Mesenchymal stem cell (in vitro differentiated cells and primary cell): ENCODE measurements around the gene DNAJC8.

Source experiments
- DNase-seq: peaks from one replicate; pipeline ENCODE4 v3.0.0-alpha.2; 2013
- H2AFZ ChIP-seq: one replicate; pipeline ENCODE4 v1.6.1; 2013; ENCODE audit warnings: low read depth, mild to moderate bottlenecking, control low read depth, inconsistent platforms, low read length, moderate library complexity
- H2AK5ac ChIP-seq: 2 replicates; pipeline ENCODE4 v1.6.1; 2013; ENCODE audit warnings: low read length, moderate library complexity, mild to moderate bottlenecking, inconsistent platforms; ENCODE audit not compliant: severe bottlenecking
- H2BK120ac ChIP-seq: one replicate; pipeline ENCODE4 v1.6.1; 2013; ENCODE audit warnings: low read depth, mild to moderate bottlenecking, inconsistent platforms, low read length, moderate library complexity
- H2BK12ac ChIP-seq, 2 experiments: one replicate each; pipeline ENCODE4 v1.6.1; 2013; ENCODE audit warnings: inconsistent platforms in 2 of 2, low read length in 2 of 2, mild to moderate bottlenecking in 2 of 2, moderate library complexity in 2 of 2, control low read depth in 1 of 2
- H2BK15ac ChIP-seq: one replicate; pipeline ENCODE4 v1.6.1; 2013; ENCODE audit warnings: mild to moderate bottlenecking, low read depth, inconsistent platforms; ENCODE audit not compliant: poor library complexity, severe bottlenecking
- H2BK5ac ChIP-seq: 2 replicates; pipeline ENCODE4 v1.6.1; 2013; ENCODE audit warnings: low read depth, mild to moderate bottlenecking, low read length, control low read depth, inconsistent platforms; ENCODE audit not compliant: poor library complexity, severe bottlenecking
- H3K14ac ChIP-seq, 2 experiments: one replicate each; pipeline ENCODE4 v1.6.1; 2013; ENCODE audit warnings: inconsistent platforms in 2 of 2, low read length in 2 of 2, control low read depth in 1 of 2, mild to moderate bottlenecking in 1 of 2, moderate library complexity in 1 of 2
- H3K18ac ChIP-seq, 2 experiments: one replicate each; pipeline ENCODE4 v1.6.1; 2013; ENCODE audit warnings: inconsistent platforms in 2 of 2, low read length in 2 of 2, control low read depth in 1 of 2, low read depth in 1 of 2, mild to moderate bottlenecking in 1 of 2
- H3K23ac ChIP-seq, 2 experiments: one replicate each; pipeline ENCODE4 v1.6.1; 2013; ENCODE audit warnings: inconsistent platforms in 2 of 2, low read length in 2 of 2, mild to moderate bottlenecking in 2 of 2, moderate library complexity in 2 of 2, control low read depth in 1 of 2
- H3K27ac ChIP-seq: 2 replicates; pipeline ENCODE4 v1.5.1; 2013; ENCODE audit warnings: mild to moderate bottlenecking, moderate library complexity, low read length, control low read depth, inconsistent platforms; ENCODE audit not compliant: poor library complexity, severe bottlenecking
- H3K27me3 ChIP-seq, 2 experiments: 2 replicates each; pipeline versions ENCODE4 v1.6.1 to v1.7.0; 2013; ENCODE audit warnings: low read length in 2 of 2, mild to moderate bottlenecking in 2 of 2, moderate library complexity in 2 of 2, control low read depth in 1 of 2, inconsistent platforms in 1 of 2; ENCODE audit not compliant: control insufficient read depth in 1 of 2, insufficient read depth in 1 of 2
- H3K36me3 ChIP-seq, 2 experiments: 2 replicates each; pipeline versions ENCODE4 v1.6.1 to v1.7.0; 2013; ENCODE audit warnings: low read length in 2 of 2, control low read depth in 1 of 2, inconsistent platforms in 1 of 2, low read depth in 1 of 2, mild to moderate bottlenecking in 1 of 2; ENCODE audit not compliant: insufficient read depth in 2 of 2, control insufficient read depth in 1 of 2
- H3K4ac ChIP-seq, 2 experiments: one replicate each; pipeline ENCODE4 v1.6.1; 2013; ENCODE audit warnings: inconsistent platforms in 2 of 2, low read length in 2 of 2, mild to moderate bottlenecking in 2 of 2, moderate library complexity in 2 of 2, control low read depth in 1 of 2, low read depth in 1 of 2
- H3K4me1 ChIP-seq: 2 replicates; pipeline ENCODE4 v1.6.1; 2013; ENCODE audit warnings: low read depth, low read length, control low read depth; ENCODE audit not compliant: control insufficient read depth, insufficient read depth
- H3K4me2 ChIP-seq: 2 replicates; pipeline ENCODE4 v1.6.1; 2013; ENCODE audit warnings: low read length, mild to moderate bottlenecking, inconsistent platforms; ENCODE audit not compliant: poor library complexity, severe bottlenecking
- H3K4me3 ChIP-seq, 2 experiments: 2 replicates each; pipeline versions ENCODE4 v1.5.1 to v1.7.0; 2013; ENCODE audit warnings: low read length in 2 of 2, mild to moderate bottlenecking in 2 of 2, control low read depth in 1 of 2, low read depth in 1 of 2; ENCODE audit not compliant: insufficient read depth in 1 of 2
- H3K79me1 ChIP-seq: replicated peaks from 2 replicates; pipeline ENCODE4 v1.6.1; 2013; ENCODE audit warnings: mild to moderate bottlenecking, control low read depth, low read length, inconsistent platforms; ENCODE audit not compliant: poor library complexity, severe bottlenecking
- H3K9ac ChIP-seq: 2 replicates; pipeline ENCODE4 v1.7.0; 2013; ENCODE audit warnings: mild to moderate bottlenecking, low read length, moderate library complexity
- H3K9me3 ChIP-seq: 2 replicates; pipeline ENCODE4 v1.7.0; 2013; ENCODE audit warnings: mild to moderate bottlenecking, low read length; ENCODE audit not compliant: control insufficient read depth
- H4K8ac ChIP-seq: one replicate; pipeline ENCODE4 v1.6.1; 2013; ENCODE audit warnings: inconsistent platforms, mild to moderate bottlenecking, low read length, moderate library complexity
- H4K91ac ChIP-seq: one replicate; pipeline ENCODE4 v1.6.1; 2013; ENCODE audit warnings: mild to moderate bottlenecking, low read length, inconsistent platforms
- WGBS: methylation state at CpG from one replicate; pipeline ENCODE4 v1.1.7; 2013; ENCODE audit warnings: mixed read lengths; 5-methylcytosine and 5-hydroxymethylcytosine counted together

The DNAJC8 gene

GRCh38 chr1:28213315-28213714 is 19.5 kb downstream of the DNAJC8 start:
- WGBS, result 0% methylated on average over 1 of the region's 2 CpGs
- no peaks in the 10 kb centered on the region for H3K27me3 ChIP-seq
- H2BK15ac ChIP-seq, result no peak overlapping the region
- H3K27ac ChIP-seq, result no peak overlapping the region
- peak overlapping the region; percentile 44 for H3K9ac ChIP-seq
- peaks cover 1% of the 10 kb centered on the region for H3K4me1 ChIP-seq
- no peak overlapping the region for H3K4ac ChIP-seq
- no peak for DNase-seq
- no peak overlapping the region for H2BK12ac ChIP-seq
- H3K14ac ChIP-seq, result no peak overlapping the region
- H3K79me1 ChIP-seq, result peaks cover 17% of the 10 kb centered on the region
- H3K9me3 ChIP-seq, result no peaks in the 10 kb centered on the region
- H2BK5ac ChIP-seq, result no peak overlapping the region
- H2BK120ac ChIP-seq, result no peak overlapping the region
- no peak overlapping the region for H2AFZ ChIP-seq
- no peak overlapping the region for H3K4me3 ChIP-seq
- H3K23ac ChIP-seq, result no peak overlapping the region
- H3K4me2 ChIP-seq, result no peak overlapping the region
- no peak overlapping the region for H4K8ac ChIP-seq
- H2AK5ac ChIP-seq, result no peak overlapping the region
- H4K91ac ChIP-seq, result no peak overlapping the region
- H3K18ac ChIP-seq, result no peak overlapping the region
- H3K36me3 ChIP-seq, result peaks cover 18 to 76% of the 10 kb centered on the region in 2 experiments

GRCh38 chr1:28209700-28210099 is 23.1 kb downstream of the DNAJC8 start:
- Histone ChIP-seq H3K14ac (no peak overlapping the region), H2BK12ac (no peak overlapping the region), H3K27me3 (no peaks in the 10 kb centered on the region), H3K36me3 (peaks cover 36 to 88% of the 10 kb centered on the region in 2 experiments), H3K79me1 (peaks cover 17% of the 10 kb centered on the region), H3K23ac (no peak overlapping the region), H3K4ac (no peak overlapping the region), H2AK5ac (no peak overlapping the region), H4K91ac (no peak overlapping the region), H4K8ac (no peak overlapping the region), H3K18ac (no peak overlapping the region), H3K9me3 (no peaks in the 10 kb centered on the region), H2AFZ (no peak overlapping the region), H2BK15ac (no peak overlapping the region), H3K27ac (no peak overlapping the region), H2BK120ac (no peak overlapping the region), H3K4me3 (no peak overlapping the region), H3K4me2 (no peak overlapping the region), H3K9ac (no peak overlapping the region), H2BK5ac (no peak overlapping the region), H3K4me1 (peaks cover 1% of the 10 kb centered on the region)
- no peak for DNase-seq
- 78% methylated on average over 1 of the region's 1 CpG for WGBS

- Histone ChIP-seq H3K23ac (no peak overlapping the region), H2AK5ac (no peak overlapping the region), H3K4me2 (no peak overlapping the region), H3K18ac (no peak overlapping the region), H3K14ac (no peak overlapping the region), H4K91ac (no peak overlapping the region), H3K4ac (no peak overlapping the region), H2BK12ac (no peak overlapping the region), H4K8ac (no peak overlapping the region), H3K79me1 (peaks cover 14% of the 10 kb centered on the region), H2BK15ac (no peak overlapping the region), H3K4me1 (peaks cover 1% of the 10 kb centered on the region), H3K9me3 (no peaks in the 10 kb centered on the region), H3K4me3 (no peak overlapping the region), H2BK5ac (no peak overlapping the region), H3K27ac (no peak overlapping the region), H3K36me3 (peaks cover 39 to 88% of the 10 kb centered on the region in 2 experiments), H3K27me3 (no peaks in the 10 kb centered on the region), H3K9ac (no peak overlapping the region), H2AFZ (no peak overlapping the region), H2BK120ac (no peak overlapping the region)
- 66% methylated on average over 4 of the region's 4 CpGs for WGBS
- peak; percentile 78 for DNase-seq
These were observed 23.9 kb downstream of the DNAJC8 start for GRCh38 chr1:28208818-28209441.

GRCh38 chr1:28205243-28205642 is 27.6 kb downstream of the DNAJC8 start:
- H2BK5ac ChIP-seq, result no peak overlapping the region
- no peak overlapping the region for H4K8ac ChIP-seq
- H3K4me1 ChIP-seq, result no peaks in the 10 kb centered on the region
- no peak for DNase-seq
- H3K23ac ChIP-seq, result no peak overlapping the region
- no peak overlapping the region for H2BK120ac ChIP-seq
- H3K9ac ChIP-seq, result no peak overlapping the region
- peaks cover 55 to 85% of the 10 kb centered on the region in 2 experiments for H3K36me3 ChIP-seq
- H2AK5ac ChIP-seq, result no peak overlapping the region
- no peak overlapping the region for H2BK15ac ChIP-seq
- H3K4me3 ChIP-seq, result no peak overlapping the region
- H2BK12ac ChIP-seq, result no peak overlapping the region
- WGBS, result 98% methylated on average over 4 of the region's 4 CpGs
- no peak overlapping the region for H3K4me2 ChIP-seq
- no peak overlapping the region for H2AFZ ChIP-seq
- no peak overlapping the region for H4K91ac ChIP-seq
- H3K27me3 ChIP-seq, result no peaks in the 10 kb centered on the region
- no peak overlapping the region for H3K4ac ChIP-seq
- H3K79me1 ChIP-seq, result peaks cover 8% of the 10 kb centered on the region
- H3K18ac ChIP-seq, result no peak overlapping the region
- no peak overlapping the region for H3K14ac ChIP-seq
- no peak overlapping the region for H3K27ac ChIP-seq
- no peaks in the 10 kb centered on the region for H3K9me3 ChIP-seq
